ENCODE measurements around the gene TNFRSF25. TPM values are rescaled to one million over a fixed set of nuclear protein-coding genes. Genes with fewer than 3 reads are reported as not detected.
"Not testable (repeated sequence)": the region's sequence is repeated elsewhere in the genome, so short reads cannot be mapped to it uniquely, and the experiment has no call there.

Gene TNFRSF25
- total RNA-seq, 1 donor from 2014 or later = 8.2 TPM

GRCh38 chr1:6496890-6497214 lies 30.9 kb upstream of the TNFRSF25 start:
- Histone ChIP-seq H3K36me3 (no peaks in the 10 kb centered on the region), H3K9me3 (no peaks in the 10 kb centered on the region), H3K27ac (peak overlapping the region; percentile 24), H3K27me3 (ENCODE audit: low read depth) (peaks cover 16% of the 10 kb centered on the region), H3K4me1 (peaks cover 31% of the 10 kb centered on the region), H3K4me3 (peak overlapping the region; percentile 55)
- DNase-seq (no peak), ATAC-seq (no peak)
- TF ChIP-seq CTCF (IDR thresholded peaks at IDR 0.05) = no peak
- intact Hi-C loops (cut with DNase I) = no loop called here

- H3K4me3 ChIP-seq = peak overlapping the region; percentile 55
- intact Hi-C loops (cut with DNase I) = no loop called here
- no peaks in the 10 kb centered on the region for H3K9me3 ChIP-seq
- DNase-seq (no peak), ATAC-seq (no peak)
- H3K36me3 ChIP-seq = no peaks in the 10 kb centered on the region
- TF ChIP-seq CTCF (IDR thresholded peaks at IDR 0.05) = no peak
- peaks cover 31% of the 10 kb centered on the region for H3K4me1 ChIP-seq
- no peak overlapping the region for H3K27ac ChIP-seq
- peaks cover 16% of the 10 kb centered on the region for H3K27me3 ChIP-seq (ENCODE audit: low read depth)
Observed at GRCh38 chr1:6496365-6496721, 30.4 kb upstream of the TNFRSF25 start.

- no peaks in the 10 kb centered on the region for H3K36me3 ChIP-seq
- peaks cover 18% of the 10 kb centered on the region for H3K27me3 ChIP-seq (ENCODE audit: low read depth)
- peak overlapping the region; percentile 55 for H3K4me3 ChIP-seq
- no peak overlapping the region for H3K27ac ChIP-seq
- intact Hi-C loops (cut with DNase I) = no loop called here
- TF ChIP-seq CTCF (IDR thresholded peaks at IDR 0.05) = no peak
- peaks cover 37% of the 10 kb centered on the region for H3K4me1 ChIP-seq
- H3K9me3 ChIP-seq = no peaks in the 10 kb centered on the region
- DNase-seq (no peak), ATAC-seq (no peak)
Observed at GRCh38 chr1:6495540-6496364, 29.8 kb upstream of the TNFRSF25 start.

- no peak overlapping the region for H3K4me3 ChIP-seq
- H3K27me3 ChIP-seq (ENCODE audit: low read depth) = peaks cover 25% of the 10 kb centered on the region
- DNase-seq (no peak), ATAC-seq (no peak)
- H3K27ac ChIP-seq = no peak overlapping the region
- H3K4me1 ChIP-seq = peaks cover 44% of the 10 kb centered on the region
- no peaks in the 10 kb centered on the region for H3K9me3 ChIP-seq
- intact Hi-C loops (cut with DNase I) = no loop called here
- H3K36me3 ChIP-seq = no peaks in the 10 kb centered on the region
- no peak for TF ChIP-seq CTCF (IDR thresholded peaks at IDR 0.05)
Observed at GRCh38 chr1:6495041-6495441, 29.1 kb upstream of the TNFRSF25 start.

- Histone ChIP-seq H3K4me1 (peaks cover 48% of the 10 kb centered on the region), H3K4me3 (no peak overlapping the region), H3K27me3 (ENCODE audit: low read depth) (peaks cover 29% of the 10 kb centered on the region), H3K9me3 (no peaks in the 10 kb centered on the region), H3K36me3 (no peaks in the 10 kb centered on the region), H3K27ac (no peak overlapping the region)
- ATAC-seq (no peak), DNase-seq (no peak)
- intact Hi-C loops (cut with DNase I) = no loop called here
- TF ChIP-seq CTCF (IDR thresholded peaks at IDR 0.05) = no peak
Observed at GRCh38 chr1:6494627-6495026, 28.7 kb upstream of the TNFRSF25 start.

- H3K36me3 ChIP-seq; H3K4me3 ChIP-seq; ATAC-seq; H3K27ac ChIP-seq; H3K9me3 ChIP-seq; intact Hi-C loops (cut with DNase I); DNase-seq: not testable (repeated sequence)
- H3K4me1 ChIP-seq = peaks cover 54% of the 10 kb centered on the region
- H3K27me3 ChIP-seq (ENCODE audit: low read depth) = peaks cover 33% of the 10 kb centered on the region
Observed at GRCh38 chr1:6493834-6494223, 27.9 kb upstream of the TNFRSF25 start.

All from lower lobe of right lung (tissue), 2 donors.